SU-DHL-6 (cell line): ENCODE data around the gene ARHGAP6.

Source experiments
- H2AFZ ChIP-seq: fragments of 200-600 bp; sonication (generic); 2 replicates; pipeline ENCODE4 v1.6.1; 2014; ENCODE audit warnings: low read depth, mild to moderate bottlenecking, moderate library complexity, mixed read lengths, antibody characterized with exemption, low read length; ENCODE audit not compliant: severe bottlenecking
- H3F3A ChIP-seq: fragments of 200-600 bp; shearing (Covaris generic); 2 replicates; pipeline ENCODE4 v1.6.0; 2016; ENCODE audit warnings: antibody characterized with exemption, mild to moderate bottlenecking; ENCODE audit not compliant: insufficient read depth
- H3K27ac ChIP-seq: fragments of 200-600 bp; sonication (generic); 2 replicates; pipeline ENCODE4 v1.5.1; 2016; ENCODE audit warnings: low read depth, mild to moderate bottlenecking, low read length, moderate library complexity, mixed read lengths
- H3K27me3 ChIP-seq: fragments of 200-600 bp; sonication (generic), shearing (Covaris generic); 2 replicates; pipeline ENCODE4 v1.6.0; 2014; ENCODE audit warnings: mild to moderate bottlenecking, low read length
- H3K36me3 ChIP-seq: fragments of 200-600 bp; sonication (generic); 2 replicates; pipeline ENCODE4 v1.6.1; 2014; ENCODE audit warnings: mild to moderate bottlenecking, low read length, mixed read lengths
- H3K4me2 ChIP-seq: fragments of 300-600, 200-600 bp; shearing (Covaris generic), sonication (generic); 2 replicates; pipeline ENCODE4 v1.6.0; 2014; ENCODE audit warnings: low read length, low read depth, mild to moderate bottlenecking; ENCODE audit not compliant: poor library complexity, severe bottlenecking
- H3K4me3 ChIP-seq: fragments of 200-600 bp; sonication (generic); 2 replicates; pipeline ENCODE4 v1.5.1; 2014; ENCODE audit warnings: antibody characterized with exemption, low read length, mild to moderate bottlenecking, mixed read lengths; ENCODE audit not compliant: insufficient read depth, poor library complexity, severe bottlenecking
- H3K79me2 ChIP-seq: fragments of 200-600 bp; sonication (generic); 2 replicates; pipeline ENCODE4 v1.6.1; 2014; ENCODE audit warnings: mild to moderate bottlenecking, low read length, moderate library complexity; ENCODE audit not compliant: insufficient read depth
- H3K9ac ChIP-seq: fragments of 200-600 bp; sonication (generic); 2 replicates; pipeline ENCODE4 v1.7.0; 2014; ENCODE audit warnings: mild to moderate bottlenecking, low read length
- H3K9me2 ChIP-seq: fragments of 200-600 bp; sonication (generic); replicated peaks from 2 replicates; pipeline ENCODE4 v1.6.1; 2014; ENCODE audit warnings: low read length; ENCODE audit not compliant: insufficient read depth
- H3K9me3 ChIP-seq: fragments of 200-600 bp; sonication (generic); 2 replicates; pipeline ENCODE4 v1.6.1; 2014; ENCODE audit warnings: low read length, mixed read lengths; ENCODE audit not compliant: insufficient read depth
- H4K20me1 ChIP-seq: fragments of 200-600 bp; sonication (generic); 2 replicates; pipeline ENCODE4 v1.6.1; 2014; ENCODE audit warnings: low read depth, mild to moderate bottlenecking, antibody characterized with exemption, low read length, moderate library complexity, mixed read lengths
- EZH2phosphoT487 ChIP-seq: fragments of 200-600 bp; sonication (generic), shearing (Covaris generic); conservative IDR thresholded peaks from 2 replicates; pipeline ENCODE4 v1.6.1; 2018; ENCODE audit warnings: mild to moderate bottlenecking, antibody characterized with exemption, low read length, moderate library complexity, mixed read lengths
- TF ChIP-seq, protein P1 (sequence below): fragments of 200-600 bp; sonication (generic); IDR thresholded peaks from one replicate; pipeline ENCODE4 v1.5.1; 2017; ENCODE audit warnings: antibody characterized with exemption, mild to moderate bottlenecking, low read length, moderate library complexity; ENCODE audit not compliant: insufficient read depth, poor library complexity, severe bottlenecking

ARHGAP6 gene

DNA sequence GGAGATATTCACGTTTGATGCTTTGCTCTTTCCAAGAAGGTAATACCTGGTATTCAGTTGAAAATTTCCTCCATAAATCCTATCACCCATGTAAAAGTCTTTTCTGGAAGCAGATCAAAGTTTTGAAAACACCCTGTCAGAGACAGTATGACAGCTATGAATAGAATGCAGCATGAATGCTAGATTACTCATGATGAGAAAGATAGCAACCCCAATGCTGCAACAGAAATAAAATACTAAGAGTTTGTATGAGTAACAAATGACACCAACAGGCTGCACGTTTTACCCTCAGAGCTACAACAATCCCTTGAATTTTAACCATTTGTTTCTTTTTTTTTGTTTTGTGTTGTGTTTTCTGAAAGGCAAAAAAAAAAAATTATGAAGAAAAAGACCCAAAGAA lies 108.6 kb downstream of the ARHGAP6 start:
- Histone ChIP-seq H3F3A (no peaks in the 10 kb centered on the region), H3K9ac (no peak overlapping the region), H3K4me2 (no peak overlapping the region)

GRCh38 chrX:11555759-11556158 lies 110.0 kb downstream of the ARHGAP6 start:
- TF ChIP-seq, protein P1, sequence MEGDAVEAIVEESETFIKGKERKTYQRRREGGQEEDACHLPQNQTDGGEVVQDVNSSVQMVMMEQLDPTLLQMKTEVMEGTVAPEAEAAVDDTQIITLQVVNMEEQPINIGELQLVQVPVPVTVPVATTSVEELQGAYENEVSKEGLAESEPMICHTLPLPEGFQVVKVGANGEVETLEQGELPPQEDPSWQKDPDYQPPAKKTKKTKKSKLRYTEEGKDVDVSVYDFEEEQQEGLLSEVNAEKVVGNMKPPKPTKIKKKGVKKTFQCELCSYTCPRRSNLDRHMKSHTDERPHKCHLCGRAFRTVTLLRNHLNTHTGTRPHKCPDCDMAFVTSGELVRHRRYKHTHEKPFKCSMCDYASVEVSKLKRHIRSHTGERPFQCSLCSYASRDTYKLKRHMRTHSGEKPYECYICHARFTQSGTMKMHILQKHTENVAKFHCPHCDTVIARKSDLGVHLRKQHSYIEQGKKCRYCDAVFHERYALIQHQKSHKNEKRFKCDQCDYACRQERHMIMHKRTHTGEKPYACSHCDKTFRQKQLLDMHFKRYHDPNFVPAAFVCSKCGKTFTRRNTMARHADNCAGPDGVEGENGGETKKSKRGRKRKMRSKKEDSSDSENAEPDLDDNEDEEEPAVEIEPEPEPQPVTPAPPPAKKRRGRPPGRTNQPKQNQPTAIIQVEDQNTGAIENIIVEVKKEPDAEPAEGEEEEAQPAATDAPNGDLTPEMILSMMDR = no peak
- no peak for TF ChIP-seq EZH2phosphoT487
- H3K4me2 ChIP-seq = no peak overlapping the region
- no peaks in the 10 kb centered on the region for H3F3A ChIP-seq
- no peak overlapping the region for H2AFZ ChIP-seq
- no peaks in the 10 kb centered on the region for H3K9me2 ChIP-seq
- H3K4me3 ChIP-seq = no peak overlapping the region
- no peaks in the 10 kb centered on the region for H3K27me3 ChIP-seq
- H4K20me1 ChIP-seq = no peaks in the 10 kb centered on the region
- no peak overlapping the region for H3K27ac ChIP-seq
- H3K9me3 ChIP-seq = no peaks in the 10 kb centered on the region
- H3K79me2 ChIP-seq = no peaks in the 10 kb centered on the region
- H3K9ac ChIP-seq = no peak overlapping the region
- no peaks in the 10 kb centered on the region for H3K36me3 ChIP-seq

More for the DNA sequence above, 108.6 kb downstream of the ARHGAP6 start:
- Histone ChIP-seq H4K20me1 (no peaks in the 10 kb centered on the region), H3K27ac (no peak overlapping the region), H3K36me3 (no peaks in the 10 kb centered on the region), H3K79me2 (no peaks in the 10 kb centered on the region), H3K9me3 (no peaks in the 10 kb centered on the region), H3K27me3 (no peaks in the 10 kb centered on the region), H2AFZ (no peak overlapping the region), H3K9me2 (no peaks in the 10 kb centered on the region), H3K4me3 (no peak overlapping the region)
- TF ChIP-seq, protein P1 = no peak
- TF ChIP-seq EZH2phosphoT487 = no peak

- no peak overlapping the region for H2AFZ ChIP-seq
- no peak overlapping the region for H3K4me3 ChIP-seq
- no peaks in the 10 kb centered on the region for H3F3A ChIP-seq
- TF ChIP-seq, protein P1 = no peak
- no peak for TF ChIP-seq EZH2phosphoT487
- no peaks in the 10 kb centered on the region for H4K20me1 ChIP-seq
- no peaks in the 10 kb centered on the region for H3K9me3 ChIP-seq
- H3K27ac ChIP-seq = no peak overlapping the region
- H3K27me3 ChIP-seq = no peaks in the 10 kb centered on the region
- H3K36me3 ChIP-seq = no peaks in the 10 kb centered on the region
- no peaks in the 10 kb centered on the region for H3K79me2 ChIP-seq
- no peaks in the 10 kb centered on the region for H3K9me2 ChIP-seq
- H3K4me2 ChIP-seq = no peak overlapping the region
- no peak overlapping the region for H3K9ac ChIP-seq
These were observed 112.1 kb downstream of the ARHGAP6 start for GRCh38 chrX:11553594-11553993.
